ENCODE results near the gene NRTN. TPM values are rescaled to one million over a fixed set of nuclear protein-coding genes. Genes with fewer than 3 reads are reported as not detected.

The NRTN gene
- total and polyA plus RNA-seq, 2 donors (not counting 1 experiment from before 2014, with no cell fraction given): 0.27 TPM; not detected in 1

- TF ChIP-seq CTCF (IDR thresholded peaks at IDR 0.05) (peak; percentile 85), EZH2 (IDR thresholded peaks at IDR 0.05; ENCODE audit: borderline replicate concordance, insufficient read depth, low read depth, low read length, poor library complexity, severe bottlenecking) (no peak)
- intact Hi-C loops (cut with micrococcal nuclease): loop anchor here (1.0 to 2.0 kb wide), 2 partner anchors 13 to 219 kb away; partner anchors contain the start of gene DUS3L
- ChIA-PET POLR2A (interaction anchor here (0.9 kb wide), 2 partner anchors 218 to 1134 kb away, joined by 5 to 6 read pairs; no protein-coding TSS in a partner anchor), CTCF (interaction anchor here (0.5 to 2.0 kb wide), 14 partner anchors 10 to 226 kb away, joined by 3 to 16 read pairs (median 4); partner anchors contain the start of genes DUS3L, NDUFA11 and VMAC)
- Histone ChIP-seq H3K4me2 (replicated peaks; ENCODE audit: low read depth, low read length, poor library complexity, severe bottlenecking) (peak overlapping the region; percentile 80), H3K27me3 (replicated peaks in 1 of 4; ENCODE audit: control extremely low read depth in 1 of 4, control insufficient read depth in 3 of 4, insufficient read depth in 4 of 4, low read length in 3 of 4) (peaks cover 0 to 66% (median 29%) of the 10 kb centered on the region in 4 experiments), H2AFZ (ENCODE audit: insufficient read depth, low read depth, low read length, poor library complexity, severe bottlenecking) (peak overlapping the region; percentile 59), H3K4me1 (ENCODE audit: control insufficient read depth in 2 of 2, insufficient read depth in 2 of 2, low read length in 2 of 2) (peaks cover 20 to 27% of the 10 kb centered on the region in 2 donors), H3K36me3 (replicated peaks in 1 of 2; ENCODE audit: control extremely low read depth in 1 of 2, control insufficient read depth in 1 of 2, extremely low read depth in 1 of 2, insufficient read depth in 2 of 2, low read length in 1 of 2) (no peaks in the 10 kb centered on the region), H3K4me3 (ENCODE audit: control extremely low read depth in 1 of 5, extremely low read depth in 1 of 5, insufficient read depth in 1 of 5, low read depth in 2 of 5, low read length in 4 of 5) (peak overlapping the region in 4 of 5 experiments; percentile 7 to 55 (median 42)), H3K9me3 (ENCODE audit: control extremely low read depth in 1 of 3, control insufficient read depth in 2 of 3, insufficient read depth in 1 of 3, low read length in 2 of 3) (peaks cover 0 to 45% (median 0%) of the 10 kb centered on the region in 3 donors), H3K9ac (ENCODE audit: low read length) (peak overlapping the region; percentile 50), H3K79me2 (ENCODE audit: control insufficient read depth, insufficient read depth, low read length) (no peaks in the 10 kb centered on the region), H3K27ac (ENCODE audit: low read length in 2 of 2) (peak overlapping the region in 1 of 2 donors; percentile 53), H4K20me1 (ENCODE audit: control insufficient read depth, insufficient read depth, low read length, poor library complexity, severe bottlenecking) (no peaks in the 10 kb centered on the region)
- 4% methylated on average over 52 of the region's 54 CpGs for WGBS (ENCODE audit: insufficient coverage)
- H3K9me3 Mint-ChIP-seq (ENCODE audit: insufficient read depth): no peaks in the 10 kb centered on the region
- peak; percentile 91 for ATAC-seq (ENCODE audit: low read depth)
- peak overlapping the region; percentile 50 for H3K27ac Mint-ChIP-seq
- H3K4me1 Mint-ChIP-seq: peaks cover 22% of the 10 kb centered on the region
- peak overlapping the region; percentile 76 for H3K4me3 Mint-ChIP-seq
- H3K27me3 Mint-ChIP-seq: peaks cover 26% of the 10 kb centered on the region
- peak; percentile 92 for DNase-seq
Measured at GRCh38 chr19:5803752-5804515, 933 bp upstream of the NRTN start.

All from B cell (primary cell).